Measurements from ENCODE around the gene UGT2B17. TPM values are rescaled to one million over a fixed set of nuclear protein-coding genes. Genes with fewer than 3 reads are reported as not detected.

UGT2B17 gene
- total RNA-seq, 2 experiments from 2014 or later, result not detected

- ChIA-PET POLR2A (no interaction called here), CTCF (interaction anchor here (0.6 kb wide), 1 partner anchor 19 kb away, joined by 4 read pairs; no protein-coding TSS in a partner anchor)
- Mint-ChIP-seq H3K4me1 (ENCODE audit: low read depth) (no peaks in the 10 kb centered on the region), H3K36me3 (ENCODE audit: low read depth) (no peaks in the 10 kb centered on the region), H3K4me3 (no peak overlapping the region), H3K27ac (no peak overlapping the region), H3K9me3 (no peaks in the 10 kb centered on the region), H3K27me3 (no peaks in the 10 kb centered on the region)
- ATAC-seq (ENCODE audit: poor library complexity) (no peak), DNase-seq (no peak)
- no peak for TF ChIP-seq CTCF (IDR thresholded peaks at IDR 0.05)
- H3K4me1 ChIP-seq (ENCODE audit: insufficient read depth, low read length), result no peaks in the 10 kb centered on the region
- no peaks in the 10 kb centered on the region for H3K27me3 ChIP-seq (ENCODE audit: control insufficient read depth in 1 of 2, insufficient read depth in 2 of 2, low read length in 2 of 2)
- intact Hi-C loops (cut with DNase I, micrococcal nuclease), result no loop called here
- H3K4me3 ChIP-seq (ENCODE audit: low read length), result no peak overlapping the region
- H3K9me3 ChIP-seq (ENCODE audit: control insufficient read depth in 1 of 2, insufficient read depth in 1 of 2, low read length in 2 of 2), result no peaks in the 10 kb centered on the region
- H3K27ac ChIP-seq (ENCODE audit: low read depth in 1 of 2, low read length in 2 of 2), result no peak overlapping the region
- no peaks in the 10 kb centered on the region for H3K36me3 ChIP-seq (ENCODE audit: insufficient read depth, low read length)
These were observed 17.0 kb upstream of the UGT2B17 start for GRCh38 chr4:68593112-68593511.

DNA sequence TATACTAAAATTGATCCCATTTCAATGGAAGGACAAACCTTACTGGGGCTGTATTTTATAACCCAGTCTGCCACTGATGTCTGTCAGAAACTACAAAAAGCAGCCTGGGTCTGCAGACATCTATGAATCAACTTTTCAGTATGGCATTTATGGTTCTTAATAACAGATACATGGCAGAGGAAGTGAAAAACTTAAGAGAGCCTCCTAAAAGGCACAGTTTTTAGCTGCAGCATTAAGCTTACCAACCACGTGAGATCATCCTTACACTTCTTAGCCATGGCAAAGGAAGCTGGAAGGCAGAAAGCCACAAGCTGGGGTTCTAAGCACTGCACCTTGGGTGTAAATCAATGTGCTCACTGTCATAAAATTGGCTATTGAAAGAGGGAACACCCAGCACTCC is 16.6 kb upstream of the UGT2B17 start:
- ATAC-seq (ENCODE audit: poor library complexity) (no peak), DNase-seq (no peak)
- Mint-ChIP-seq H3K27me3 (no peaks in the 10 kb centered on the region), H3K4me1 (ENCODE audit: low read depth) (no peaks in the 10 kb centered on the region), H3K9me3 (no peaks in the 10 kb centered on the region), H3K36me3 (ENCODE audit: low read depth) (no peaks in the 10 kb centered on the region), H3K27ac (no peak overlapping the region), H3K4me3 (no peak overlapping the region)
- Histone ChIP-seq H3K27me3 (ENCODE audit: control insufficient read depth in 1 of 2, insufficient read depth in 2 of 2, low read length in 2 of 2) (no peaks in the 10 kb centered on the region), H3K4me1 (ENCODE audit: insufficient read depth, low read length) (no peaks in the 10 kb centered on the region), H3K36me3 (ENCODE audit: insufficient read depth, low read length) (no peaks in the 10 kb centered on the region), H3K4me3 (ENCODE audit: low read length) (no peak overlapping the region), H3K9me3 (ENCODE audit: control insufficient read depth in 1 of 2, insufficient read depth in 1 of 2, low read length in 2 of 2) (no peaks in the 10 kb centered on the region), H3K27ac (ENCODE audit: low read depth in 1 of 2, low read length in 2 of 2) (no peak overlapping the region)
- ChIA-PET POLR2A (no interaction called here), CTCF (no interaction called here)
- intact Hi-C loops (cut with DNase I, micrococcal nuclease), result no loop called here
- no peak for TF ChIP-seq CTCF (IDR thresholded peaks at IDR 0.05)

- H3K9me3 Mint-ChIP-seq, result no peaks in the 10 kb centered on the region
- no peaks in the 10 kb centered on the region for H3K36me3 Mint-ChIP-seq (ENCODE audit: low read depth)
- H3K27ac Mint-ChIP-seq, result no peak overlapping the region
- no peak for TF ChIP-seq CTCF (IDR thresholded peaks at IDR 0.05)
- H3K27me3 Mint-ChIP-seq, result no peaks in the 10 kb centered on the region
- ATAC-seq (ENCODE audit: poor library complexity) (no peak), DNase-seq (no peak)
- ChIA-PET CTCF (no interaction called here), POLR2A (no interaction called here)
- Histone ChIP-seq H3K4me1 (ENCODE audit: insufficient read depth, low read length) (no peaks in the 10 kb centered on the region), H3K27me3 (ENCODE audit: control insufficient read depth in 1 of 2, insufficient read depth in 2 of 2, low read length in 2 of 2) (no peaks in the 10 kb centered on the region), H3K36me3 (ENCODE audit: insufficient read depth, low read length) (no peaks in the 10 kb centered on the region), H3K9me3 (ENCODE audit: control insufficient read depth in 1 of 2, insufficient read depth in 1 of 2, low read length in 2 of 2) (no peaks in the 10 kb centered on the region), H3K4me3 (ENCODE audit: low read length) (no peak overlapping the region), H3K27ac (ENCODE audit: low read depth in 1 of 2, low read length in 2 of 2) (no peak overlapping the region)
- no peak overlapping the region for H3K4me3 Mint-ChIP-seq
- no peaks in the 10 kb centered on the region for H3K4me1 Mint-ChIP-seq (ENCODE audit: low read depth)
- intact Hi-C loops (cut with DNase I, micrococcal nuclease), result no loop called here
These were observed 15.1 kb upstream of the UGT2B17 start for GRCh38 chr4:68591204-68591603.

Measured in CD4-positive, alpha-beta T cell (primary cell).